ENCODE measurements around the gene SLC2A14.
"Not testable (repeated sequence)": the region's sequence is repeated elsewhere in the genome, so short reads cannot be mapped to it uniquely, and the experiment has no call there.

The SLC2A14 gene

GRCh38 chr12:7872566-7873319, at the start of gene SLC2A14:
SLC2A14 (minus strand) TSS chr12:7872915; CDS start chr12:7869880, 3,035 bp downstream.
- no peak for DNase-seq

GRCh38 chr12:7921181-7921580, 48.5 kb upstream of the SLC2A14 start:
- peak; percentile 63 for DNase-seq

GRCh38 chr12:7918268-7918590, 45.5 kb upstream of the SLC2A14 start:
- peak; percentile 62 for DNase-seq

GRCh38 chr12:7917392-7918267, 44.9 kb upstream of the SLC2A14 start:
- DNase-seq, result peak; percentile 61

GRCh38 chr12:7916936-7917335, 44.2 kb upstream of the SLC2A14 start:
- DNase-seq, result no peak

- DNase-seq, result peak; percentile 72
These were observed 43.1 kb upstream of the SLC2A14 start for GRCh38 chr12:7915661-7916403.

- not testable (repeated sequence) for DNase-seq
These were observed 37.4 kb upstream of the SLC2A14 start for GRCh38 chr12:7910106-7910505.

GRCh38 chr12:7907009-7907408, 34.3 kb upstream of the SLC2A14 start:
- DNase-seq, result no peak

GRCh38 chr12:7906303-7906702, 33.6 kb upstream of the SLC2A14 start:
- DNase-seq, result not testable (repeated sequence)

- DNase-seq, result not testable (repeated sequence)
These were observed 32.9 kb upstream of the SLC2A14 start for GRCh38 chr12:7905600-7906125.

- DNase-seq, result no peak
These were observed 32.4 kb upstream of the SLC2A14 start for GRCh38 chr12:7905071-7905470.

- DNase-seq, result not testable (repeated sequence)
These were observed 29.7 kb upstream of the SLC2A14 start for GRCh38 chr12:7902416-7902815.

GRCh38 chr12:7899755-7900154, 27.0 kb upstream of the SLC2A14 start:
- no peak for DNase-seq

- DNase-seq, result not testable (repeated sequence)
These were observed 24.0 kb upstream of the SLC2A14 start for GRCh38 chr12:7896726-7897125.

- no peak for DNase-seq
These were observed 19.7 kb upstream of the SLC2A14 start for GRCh38 chr12:7892186-7892980.

- DNase-seq, result no peak
These were observed 12.0 kb upstream of the SLC2A14 start for GRCh38 chr12:7884689-7885088.

GRCh38 chr12:7881736-7882120, 9.0 kb upstream of the SLC2A14 start:
- not testable (repeated sequence) for DNase-seq

- DNase-seq, result not testable (repeated sequence)
These were observed 8.4 kb upstream of the SLC2A14 start for GRCh38 chr12:7880952-7881735.

- DNase-seq, result no peak
These were observed 6.5 kb upstream of the SLC2A14 start for GRCh38 chr12:7879246-7879645.

GRCh38 chr12:7877420-7877819, 4.7 kb upstream of the SLC2A14 start:
- no peak for DNase-seq

- DNase-seq, result no peak
These were observed 2.4 kb downstream of the SLC2A14 start for GRCh38 chr12:7870335-7870734.

Data from activated effector memory CD4-positive, alpha-beta T cell treated with anti-CD3 and anti-CD28 coated beads, Interleukin-2, amount 50 U/mL, for 16 hours (primary cell).